GM12872 (cell line): ENCODE data around the gene GNA15.

Experiments
- CTCF ChIP-seq: IDR thresholded peaks from 3 replicates; pipeline ENCODE4 v1.5.1; 2011; ENCODE audit warnings: low read depth, mild to moderate bottlenecking, low read length, moderate library complexity; ENCODE audit not compliant: insufficient read depth

The GNA15 gene

GRCh38 chr19:3097442-3097871 is 38.4 kb upstream of the GNA15 start:
- no peak for TF ChIP-seq CTCF

DNA sequence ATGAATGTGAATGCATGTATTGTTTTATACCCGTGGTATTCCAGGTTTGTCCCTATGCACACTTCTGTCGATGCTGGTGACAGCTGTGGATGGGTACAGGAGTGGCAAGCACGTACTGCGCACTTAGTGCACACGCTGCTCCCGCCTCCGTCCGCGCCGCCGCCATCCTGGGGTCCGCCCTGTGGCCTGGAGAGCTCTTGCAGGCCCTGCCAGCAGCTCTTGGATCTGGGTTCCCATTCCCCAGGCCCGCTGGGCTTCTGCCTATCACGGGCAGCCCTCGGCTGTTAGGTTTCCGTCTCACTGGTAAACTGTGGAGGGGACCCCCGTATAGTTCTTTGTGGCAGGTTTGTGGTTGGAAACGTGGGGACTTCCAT is 37.7 kb upstream of the GNA15 start:
- TF ChIP-seq CTCF = no peak

GRCh38 chr19:3098515-3099346 is 37.1 kb upstream of the GNA15 start:
- TF ChIP-seq CTCF = no peak

DNA sequence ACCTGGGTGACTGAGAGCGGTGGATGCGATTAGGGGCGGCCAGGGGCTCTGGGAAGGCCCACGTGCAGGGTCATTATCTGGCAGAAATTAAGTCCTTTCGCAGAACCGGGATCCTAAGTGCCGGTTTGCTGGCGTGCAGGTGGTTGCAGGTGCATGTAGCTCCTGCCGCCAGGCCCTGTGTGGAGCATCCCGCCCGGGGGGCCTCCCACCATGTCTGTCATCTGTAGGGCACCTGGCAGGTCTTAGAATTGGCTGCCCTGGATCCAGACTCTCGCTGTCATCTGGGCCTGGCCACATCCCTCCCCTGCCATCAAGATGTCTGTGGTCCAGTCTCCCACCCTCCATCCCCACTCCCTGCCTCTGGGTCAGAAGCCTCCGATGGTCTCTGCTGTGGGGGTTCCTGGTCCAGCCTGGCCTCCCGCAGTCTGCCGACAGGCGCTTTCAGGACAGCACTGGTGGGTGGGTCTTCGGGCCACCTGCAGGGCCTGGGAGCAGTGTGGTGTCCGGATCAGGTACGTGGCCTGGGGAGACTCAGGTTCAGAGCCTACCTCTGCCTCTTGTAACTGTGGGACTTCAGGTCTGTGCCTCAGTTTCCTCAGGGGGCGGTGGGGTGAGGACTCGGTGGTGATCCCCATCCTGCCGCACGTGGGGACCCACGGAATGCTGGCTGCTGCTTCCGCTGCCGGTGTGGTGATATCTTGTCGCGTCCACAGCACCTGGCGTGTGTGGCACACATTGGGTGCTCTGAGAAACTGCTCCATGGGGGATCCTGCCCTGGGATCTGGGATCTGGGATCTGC is 36.3 kb upstream of the GNA15 start:
- TF ChIP-seq CTCF = no peak

GRCh38 chr19:3100331-3100730 is 35.5 kb upstream of the GNA15 start:
- TF ChIP-seq CTCF = no peak

DNA sequence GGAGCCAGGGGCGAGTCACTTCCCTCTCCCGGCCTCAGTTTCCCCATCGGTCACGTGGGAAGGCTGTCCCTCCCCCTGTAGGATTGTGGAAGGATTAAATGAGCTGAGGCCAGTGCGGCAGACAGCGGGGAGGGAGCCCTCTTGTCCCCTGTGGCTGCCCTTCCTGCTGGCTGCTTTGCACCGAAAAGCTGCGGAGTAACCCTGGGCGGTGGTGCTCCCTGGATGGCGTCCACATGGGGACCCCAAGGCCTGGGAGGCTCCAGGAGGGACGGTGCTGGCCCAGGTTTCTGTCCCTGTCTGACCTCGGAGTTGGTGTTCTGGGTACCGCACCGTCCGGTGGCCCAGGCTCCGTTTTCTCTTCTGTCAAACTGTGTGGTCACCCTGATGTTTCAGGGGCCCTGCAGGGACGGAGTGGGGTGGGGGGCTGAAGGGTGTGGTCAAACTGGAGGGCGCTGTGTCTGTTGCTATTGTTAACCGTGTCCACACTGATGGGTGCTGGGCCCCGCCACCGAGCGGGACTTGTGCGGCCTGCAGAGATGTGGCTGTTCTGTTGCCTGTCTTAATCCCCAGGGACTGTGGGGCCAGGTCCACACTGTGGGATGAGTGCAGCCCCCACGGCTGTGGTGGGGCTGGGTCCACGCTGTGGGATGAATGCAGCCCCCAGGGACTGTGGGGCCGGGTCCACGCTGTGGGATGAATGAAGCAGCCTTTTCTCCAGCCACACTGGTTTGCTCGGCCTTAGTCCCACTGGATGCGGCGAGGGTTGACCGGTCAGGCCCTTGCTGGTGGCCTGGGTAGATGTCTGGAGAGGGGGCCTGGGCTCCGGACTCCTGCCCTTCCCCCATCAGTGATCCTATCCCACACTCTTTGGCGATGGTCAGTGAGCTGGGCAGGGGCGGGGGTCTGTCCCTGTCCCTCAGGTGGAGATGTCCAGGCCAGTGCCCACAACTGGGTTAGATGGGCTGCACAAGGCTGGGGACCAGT is 34.8 kb upstream of the GNA15 start:
- TF ChIP-seq CTCF = no peak
